SK-N-SH treated with all-trans-retinoic acid at 6 μM for 48 hours (cell line): ENCODE measurements around the gene MRM3.

Experiments used
- ATAC-seq: fragments of 200-7000 bp; cut with Tn5 transposase; 3 replicates; pipeline ENCODE4 v1.9.1; 2020; ENCODE audit warnings: mild to moderate bottlenecking, moderate library complexity
- ARNTL ChIP-seq: fragments of 450-650 bp; formaldehyde crosslinking; IDR thresholded peaks from 2 replicates; pipeline ENCODE4 v1.5.0; 2020; ENCODE audit warnings: low read depth, mild to moderate bottlenecking, moderate library complexity, borderline replicate concordance
- BACH2 ChIP-seq: fragments of 250-450 bp; sonication (Bioruptor Pico); IDR thresholded peaks from 2 replicates; pipeline ENCODE4 v1.9.0; 2021; ENCODE audit warnings: mild to moderate bottlenecking, borderline replicate concordance
- CREB5 ChIP-seq: fragments of 250-450 bp; sonication (Bioruptor Pico); IDR thresholded peaks from 2 replicates; pipeline ENCODE4 v1.5.1; 2020; ENCODE audit warnings: low read depth, mild to moderate bottlenecking, moderate library complexity
- ESRRG ChIP-seq: fragments of 250-450 bp; sonication (Bioruptor Pico); IDR thresholded peaks from 2 replicates; pipeline ENCODE4 v1.6.1; 2021; ENCODE audit warnings: mild to moderate bottlenecking
- GLIS3 ChIP-seq: fragments of 250-450 bp; sonication (Bioruptor Pico); IDR thresholded peaks from 2 replicates; pipeline ENCODE4 v1.5.0; 2020; ENCODE audit warnings: mild to moderate bottlenecking, moderate library complexity
- ISL1 ChIP-seq: fragments of 250-450 bp; sonication (Bioruptor Pico); IDR thresholded peaks from 2 replicates; pipeline ENCODE4 v2.1.2; 2022; ENCODE audit warnings: mild to moderate bottlenecking, moderate library complexity
- OSR1 ChIP-seq: fragments of 250-450 bp; sonication (Bioruptor Pico); IDR thresholded peaks from 2 replicates; pipeline ENCODE4 v1.8.0; 2022; ENCODE audit warnings: moderate library complexity, mild to moderate bottlenecking, inconsistent platforms
- PPARA ChIP-seq: fragments of 250-450 bp; sonication (Bioruptor Pico); IDR thresholded peaks from 2 replicates; pipeline ENCODE4 v1.5.0; 2020; ENCODE audit warnings: mild to moderate bottlenecking, borderline replicate concordance
- RARB ChIP-seq: fragments of 250-450 bp; sonication (Bioruptor Pico); IDR thresholded peaks from 2 replicates; pipeline ENCODE4 v1.8.0; 2021; ENCODE audit warnings: mild to moderate bottlenecking, moderate library complexity
- SNAI2 ChIP-seq: fragments of 250-450 bp; sonication (Bioruptor Pico); IDR thresholded peaks from 2 replicates; pipeline ENCODE4 v1.5.0; 2020; ENCODE audit warnings: mild to moderate bottlenecking, moderate library complexity
- TCF4 ChIP-seq: fragments of 250-450 bp; sonication (Bioruptor Pico); IDR thresholded peaks from 2 replicates; pipeline ENCODE4 v1.8.0; 2021; ENCODE audit warnings: mild to moderate bottlenecking, moderate library complexity, borderline replicate concordance
- ZC3H10 ChIP-seq: fragments of 250-450 bp; sonication (Bioruptor Pico); IDR thresholded peaks from 2 replicates; pipeline ENCODE4 v1.5.1; 2021; ENCODE audit warnings: mild to moderate bottlenecking, moderate library complexity
- ZFP3 ChIP-seq: fragments of 250-450 bp; sonication (Bioruptor Pico); IDR thresholded peaks from 2 replicates; pipeline ENCODE4 v1.5.0; 2020; ENCODE audit warnings: mild to moderate bottlenecking, moderate library complexity
- ZNF565 ChIP-seq: fragments of 450-650 bp; formaldehyde crosslinking; conservative IDR thresholded peaks from 2 replicates; pipeline ENCODE4 v1.5.0; 2020; ENCODE audit warnings: low read depth, mild to moderate bottlenecking, moderate library complexity
- ZNF70 ChIP-seq: fragments of 450-650 bp; formaldehyde crosslinking; IDR thresholded peaks from 2 replicates; pipeline ENCODE4 v1.5.0; 2020; ENCODE audit warnings: mild to moderate bottlenecking, moderate library complexity
- ZNF8 ChIP-seq: fragments of 450-650 bp; formaldehyde crosslinking; IDR thresholded peaks from 2 replicates; pipeline ENCODE4 v1.5.0; 2020; ENCODE audit warnings: mild to moderate bottlenecking, moderate library complexity
- TF ChIP-seq, protein P1 (sequence below): fragments of 250-450 bp; sonication (Bioruptor Pico); IDR thresholded peaks from 2 replicates; pipeline ENCODE4 v1.5.0; 2020; ENCODE audit warnings: mild to moderate bottlenecking, moderate library complexity
- TF ChIP-seq, protein P2 (sequence below): fragments of 250-450 bp; sonication (Bioruptor Pico); IDR thresholded peaks from 2 replicates; pipeline ENCODE4 v1.8.0; 2021; ENCODE audit warnings: low read depth, mild to moderate bottlenecking, moderate library complexity, borderline replicate concordance
- TF ChIP-seq, protein P3 (sequence below): fragments of 250-450 bp; sonication (Bioruptor Pico); IDR thresholded peaks from 2 replicates; pipeline ENCODE4 v1.5.1; 2021; ENCODE audit warnings: mild to moderate bottlenecking, moderate library complexity

MRM3 gene

DNA sequence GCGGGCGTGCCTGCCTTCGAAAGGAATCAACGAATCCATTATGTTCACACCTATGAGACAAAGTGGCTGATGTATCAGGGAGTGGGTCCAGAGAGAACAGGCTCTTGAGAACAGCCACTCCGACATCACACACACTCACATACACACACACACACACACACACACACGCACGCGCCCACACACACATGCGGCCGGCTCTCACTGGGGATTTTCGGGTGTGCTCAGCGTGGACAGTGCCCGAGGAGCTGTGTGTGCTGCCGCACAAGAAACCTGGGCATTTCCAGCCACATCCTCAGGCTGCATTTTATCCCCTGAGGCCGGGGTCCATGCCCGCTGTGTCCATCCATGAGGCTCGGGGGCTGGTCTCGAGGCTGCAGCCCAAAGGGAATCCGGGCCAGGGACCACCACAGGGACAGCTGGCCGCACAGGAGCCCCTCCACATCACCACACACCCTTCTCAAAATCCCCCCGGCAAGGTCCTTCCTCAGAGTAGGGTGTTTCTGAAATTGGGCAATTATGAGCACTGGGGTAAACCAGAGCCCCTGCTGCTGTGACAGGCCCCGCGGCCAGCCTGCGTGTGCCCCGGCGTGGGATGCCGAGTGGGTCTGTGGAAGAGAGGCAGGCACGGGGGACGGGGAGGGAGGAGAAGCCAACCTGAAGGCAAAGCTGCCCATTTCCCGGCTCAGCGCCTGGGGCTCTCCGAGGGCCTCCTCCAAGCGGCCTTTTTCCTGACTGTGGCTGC is 24.8 kb downstream of the MRM3 start:
- ATAC-seq: no peak
- no peak for TF ChIP-seq ZNF70 (CRISPR knock-in tag)
- TF ChIP-seq PPARA: no peak
- no peak for TF ChIP-seq GLIS3 (CRISPR knock-in tag)
- no peak for TF ChIP-seq ARNTL (CRISPR knock-in tag)
- TF ChIP-seq ISL1 (CRISPR knock-in tag): no peak
- TF ChIP-seq ZFP3: no peak
- TF ChIP-seq RARB (CRISPR knock-in tag): no peak
- TF ChIP-seq, protein P1, sequence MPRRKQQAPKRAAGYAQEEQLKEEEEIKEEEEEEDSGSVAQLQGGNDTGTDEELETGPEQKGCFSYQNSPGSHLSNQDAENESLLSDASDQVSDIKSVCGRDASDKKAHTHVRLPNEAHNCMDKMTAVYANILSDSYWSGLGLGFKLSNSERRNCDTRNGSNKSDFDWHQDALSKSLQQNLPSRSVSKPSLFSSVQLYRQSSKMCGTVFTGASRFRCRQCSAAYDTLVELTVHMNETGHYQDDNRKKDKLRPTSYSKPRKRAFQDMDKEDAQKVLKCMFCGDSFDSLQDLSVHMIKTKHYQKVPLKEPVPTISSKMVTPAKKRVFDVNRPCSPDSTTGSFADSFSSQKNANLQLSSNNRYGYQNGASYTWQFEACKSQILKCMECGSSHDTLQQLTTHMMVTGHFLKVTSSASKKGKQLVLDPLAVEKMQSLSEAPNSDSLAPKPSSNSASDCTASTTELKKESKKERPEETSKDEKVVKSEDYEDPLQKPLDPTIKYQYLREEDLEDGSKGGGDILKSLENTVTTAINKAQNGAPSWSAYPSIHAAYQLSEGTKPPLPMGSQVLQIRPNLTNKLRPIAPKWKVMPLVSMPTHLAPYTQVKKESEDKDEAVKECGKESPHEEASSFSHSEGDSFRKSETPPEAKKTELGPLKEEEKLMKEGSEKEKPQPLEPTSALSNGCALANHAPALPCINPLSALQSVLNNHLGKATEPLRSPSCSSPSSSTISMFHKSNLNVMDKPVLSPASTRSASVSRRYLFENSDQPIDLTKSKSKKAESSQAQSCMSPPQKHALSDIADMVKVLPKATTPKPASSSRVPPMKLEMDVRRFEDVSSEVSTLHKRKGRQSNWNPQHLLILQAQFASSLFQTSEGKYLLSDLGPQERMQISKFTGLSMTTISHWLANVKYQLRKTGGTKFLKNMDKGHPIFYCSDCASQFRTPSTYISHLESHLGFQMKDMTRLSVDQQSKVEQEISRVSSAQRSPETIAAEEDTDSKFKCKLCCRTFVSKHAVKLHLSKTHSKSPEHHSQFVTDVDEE (CRISPR knock-in tag): no peak
- TF ChIP-seq TCF4 (CRISPR knock-in tag): no peak

- no peak; the same call in 2 of the 3 replicates for ATAC-seq
- TF ChIP-seq, protein P1 (CRISPR knock-in tag): no peak
- TF ChIP-seq RARB (CRISPR knock-in tag): no peak
- TF ChIP-seq ESRRG (CRISPR knock-in tag): no peak
- TF ChIP-seq, protein P2, sequence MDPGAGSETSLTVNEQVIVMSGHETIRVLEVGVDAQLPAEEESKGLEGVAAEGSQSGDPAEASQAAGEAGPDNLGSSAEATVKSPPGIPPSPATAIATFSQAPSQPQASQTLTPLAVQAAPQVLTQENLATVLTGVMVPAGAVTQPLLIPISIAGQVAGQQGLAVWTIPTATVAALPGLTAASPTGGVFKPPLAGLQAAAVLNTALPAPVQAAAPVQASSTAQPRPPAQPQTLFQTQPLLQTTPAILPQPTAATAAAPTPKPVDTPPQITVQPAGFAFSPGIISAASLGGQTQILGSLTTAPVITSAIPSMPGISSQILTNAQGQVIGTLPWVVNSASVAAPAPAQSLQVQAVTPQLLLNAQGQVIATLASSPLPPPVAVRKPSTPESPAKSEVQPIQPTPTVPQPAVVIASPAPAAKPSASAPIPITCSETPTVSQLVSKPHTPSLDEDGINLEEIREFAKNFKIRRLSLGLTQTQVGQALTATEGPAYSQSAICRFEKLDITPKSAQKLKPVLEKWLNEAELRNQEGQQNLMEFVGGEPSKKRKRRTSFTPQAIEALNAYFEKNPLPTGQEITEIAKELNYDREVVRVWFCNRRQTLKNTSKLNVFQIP (CRISPR knock-in tag): no peak
- no peak for TF ChIP-seq ZC3H10 (CRISPR knock-in tag)
- no peak for TF ChIP-seq SNAI2 (CRISPR knock-in tag)
- no peak for TF ChIP-seq BACH2 (CRISPR knock-in tag)
- no peak for TF ChIP-seq OSR1 (CRISPR knock-in tag)
- no peak for TF ChIP-seq ZNF565 (CRISPR knock-in tag)
- TF ChIP-seq, protein P3, sequence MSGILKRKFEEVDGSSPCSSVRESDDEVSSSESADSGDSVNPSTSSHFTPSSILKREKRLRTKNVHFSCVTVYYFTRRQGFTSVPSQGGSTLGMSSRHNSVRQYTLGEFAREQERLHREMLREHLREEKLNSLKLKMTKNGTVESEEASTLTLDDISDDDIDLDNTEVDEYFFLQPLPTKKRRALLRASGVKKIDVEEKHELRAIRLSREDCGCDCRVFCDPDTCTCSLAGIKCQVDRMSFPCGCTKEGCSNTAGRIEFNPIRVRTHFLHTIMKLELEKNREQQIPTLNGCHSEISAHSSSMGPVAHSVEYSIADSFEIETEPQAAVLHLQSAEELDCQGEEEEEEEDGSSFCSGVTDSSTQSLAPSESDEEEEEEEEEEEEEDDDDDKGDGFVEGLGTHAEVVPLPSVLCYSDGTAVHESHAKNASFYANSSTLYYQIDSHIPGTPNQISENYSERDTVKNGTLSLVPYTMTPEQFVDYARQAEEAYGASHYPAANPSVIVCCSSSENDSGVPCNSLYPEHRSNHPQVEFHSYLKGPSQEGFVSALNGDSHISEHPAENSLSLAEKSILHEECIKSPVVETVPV (CRISPR knock-in tag): no peak
These were observed 25.6 kb downstream of the MRM3 start for GRCh38 chr17:807523-808294.

- ATAC-seq: no peak; the same call in 2 of the 3 replicates
- TF ChIP-seq ZFP3 (no peak), BACH2 (CRISPR knock-in tag) (no peak), CREB5 (CRISPR knock-in tag) (no peak), ARNTL (CRISPR knock-in tag) (no peak), TCF4 (CRISPR knock-in tag) (no peak), RARB (CRISPR knock-in tag) (no peak), ZNF8 (CRISPR knock-in tag) (no peak), ZC3H10 (CRISPR knock-in tag) (no peak)
- TF ChIP-seq, protein P1 (CRISPR knock-in tag): no peak
- TF ChIP-seq, protein P2 (CRISPR knock-in tag): no peak
These were observed 29.1 kb downstream of the MRM3 start for GRCh38 chr17:811051-811784.
